Right lobe of liver (tissue), 4 donors: ENCODE measurements around the gene DAND5.

ENCODE experiments used
- CTCF ChIP-seq, 4 donors: fragments of 200-600 bp in 3 of 4; fragments of 450-650 bp in 1 of 4; IDR thresholded peaks; one replicate each; pipeline versions ENCODE4 v1.5.1 to v1.8.0; 2016 to 2022; ENCODE audit warnings: antibody characterized with exemption in 4 of 4, mild to moderate bottlenecking in 2 of 4
- POLR2A ChIP-seq: fragments of 450-650 bp; IDR thresholded peaks from one replicate; pipeline ENCODE4 v1.6.1; 2017; ENCODE audit warnings: antibody characterized with exemption, mild to moderate bottlenecking
- donor health status: DM: no; HTN: no; CAD: no.
- donor health status: DM: no; HTN: no; CAD: no.
- donor health status: DM: no; HTN: yes; CAD: no.

GRCh38 chr19:12932392-12933286, 36.7 kb upstream of the DAND5 start:
- TF ChIP-seq POLR2A (no peak), CTCF (IDR thresholded peaks at IDR 0.05) (no peak)
